Naive B cell (primary cell): ENCODE data around the gene NPRL2. TPM values are rescaled to one million over a fixed set of nuclear protein-coding genes. Genes with fewer than 3 reads are reported as not detected.

Experiments used
- ATAC-seq, 2 donors: fragments of 150-1000 bp; cut with Tn5 transposase; 2 replicates each; pipeline ENCODE4 v1.10.0; 2021; ENCODE audit warnings: low read depth in 2 of 2, mild to moderate bottlenecking in 2 of 2, moderate library complexity in 2 of 2
- DNase-seq: peaks from one replicate; pipeline ENCODE4 v3.0.0; 2022
- H3K27ac Mint-ChIP-seq, 6 donors: one replicate each; pipeline ENCODE4 v1.8.0; 2020 to 2022; ENCODE audit warnings: mild to moderate bottlenecking in 6 of 6, mixed read lengths in 6 of 6, moderate library complexity in 5 of 6, inconsistent platforms in 2 of 6
- H3K27me3 Mint-ChIP-seq, 3 donors: one replicate each; pipeline ENCODE4 v1.8.0; 2021 to 2022; ENCODE audit warnings: mixed read lengths in 3 of 3, mild to moderate bottlenecking in 1 of 3
- H3K36me3 Mint-ChIP-seq, 2 donors: one replicate each; pipeline ENCODE4 v1.8.0; 2020 to 2022; ENCODE audit warnings: mixed read lengths in 2 of 2, inconsistent platforms in 1 of 2, mild to moderate bottlenecking in 1 of 2
- H3K4me1 Mint-ChIP-seq, 3 donors: one replicate each; pipeline ENCODE4 v1.8.0; 2020 to 2022; ENCODE audit warnings: mixed read lengths in 3 of 3, inconsistent platforms in 1 of 3, mild to moderate bottlenecking in 1 of 3, moderate library complexity in 1 of 3
- H3K4me3 Mint-ChIP-seq, 8 donors: one replicate each; pipeline ENCODE4 v1.8.0; 2020 to 2022; ENCODE audit warnings: mild to moderate bottlenecking in 8 of 8, mixed read lengths in 8 of 8, moderate library complexity in 8 of 8, inconsistent platforms in 2 of 8
- H3K9me3 Mint-ChIP-seq, 7 donors: one replicate each; pipeline ENCODE4 v1.8.0; 2020 to 2022; ENCODE audit warnings: mixed read lengths in 7 of 7, mild to moderate bottlenecking in 5 of 7, inconsistent platforms in 2 of 7, moderate library complexity in 1 of 7
- polyA plus RNA-seq, 6 donors: library from polyadenylated mRNA; unstranded; fragments of 300-500 nt; fragmentation: Illumina TruSeq; gene quantifications; one replicate each; pipeline ENCODE4 v1.2.3, GENCODE V29; 2021; ENCODE audit warnings: low read depth in 6 of 6

Gene NPRL2
- 10 to 100 TPM; 17.9 to 31.8 (median 23.7) TPM for polyA plus RNA-seq

GRCh38 chr3:50350527-50351322 is at the start of gene NPRL2, which contains the start of gene CYB561D2:
TSS of gene NPRL2 (minus strand) at chr3:50350775. CDS start at chr3:50350652, 123 bp downstream.
TSS of gene CYB561D2 (plus strand) at chr3:50350862. CDS start at chr3:50351434, 572 bp downstream.
- DNase-seq (peak; percentile 98), ATAC-seq (peak; percentile 87 to 89)
- H3K27ac Mint-ChIP-seq: peak within 1 kb of the TSS; percentile 94 to 99 (median 98)
- H3K9me3 Mint-ChIP-seq: no peaks in the 10 kb centered on the region
- peaks cover 32 to 69% (median 67%) of the 10 kb centered on the region in 3 donors for H3K4me1 Mint-ChIP-seq
- H3K4me3 Mint-ChIP-seq: peak within 1 kb of the TSS; percentile 92 to 98 (median 98)
- no peaks in the 10 kb centered on the region for H3K27me3 Mint-ChIP-seq
- peaks cover 0 to 7% of the 10 kb centered on the region in 2 donors for H3K36me3 Mint-ChIP-seq

GRCh38 chr3:50396502-50396901 is 45.9 kb upstream of the NPRL2 start:
- Mint-ChIP-seq H3K9me3 (no peaks in the 10 kb centered on the region), H3K4me3 (no peak overlapping the region), H3K27me3 (peaks cover 0 to 17% (median 9%) of the 10 kb centered on the region in 3 donors), H3K27ac (peak overlapping the region in 1 of 6 donors; percentile 36), H3K4me1 (peaks cover 0 to 5% (median 2%) of the 10 kb centered on the region in 3 donors), H3K36me3 (no peaks in the 10 kb centered on the region)
- no peak for ATAC-seq
- DNase-seq: no peak

GRCh38 chr3:50395070-50395860 is 44.7 kb upstream of the NPRL2 start:
- Mint-ChIP-seq H3K4me3 (no peak overlapping the region), H3K27ac (no peak overlapping the region), H3K27me3 (peaks cover 0 to 17% (median 9%) of the 10 kb centered on the region in 3 donors), H3K36me3 (no peaks in the 10 kb centered on the region), H3K4me1 (peaks cover 0 to 5% (median 2%) of the 10 kb centered on the region in 3 donors), H3K9me3 (no peaks in the 10 kb centered on the region)
- DNase-seq (no peak), ATAC-seq (no peak)

GRCh38 chr3:50393061-50393460 is 42.5 kb upstream of the NPRL2 start:
- Mint-ChIP-seq H3K4me1 (peaks cover 0 to 5% (median 2%) of the 10 kb centered on the region in 3 donors), H3K36me3 (no peaks in the 10 kb centered on the region), H3K27me3 (peaks cover 0 to 12% (median 9%) of the 10 kb centered on the region in 3 donors), H3K27ac (no peak overlapping the region), H3K9me3 (no peaks in the 10 kb centered on the region), H3K4me3 (no peak overlapping the region)
- ATAC-seq: no peak
- DNase-seq: no peak

GRCh38 chr3:50392101-50392715 is 41.6 kb upstream of the NPRL2 start:
- Mint-ChIP-seq H3K36me3 (no peaks in the 10 kb centered on the region), H3K27ac (no peak overlapping the region), H3K27me3 (peaks cover 0 to 12% (median 9%) of the 10 kb centered on the region in 3 donors), H3K9me3 (no peaks in the 10 kb centered on the region), H3K4me3 (no peak overlapping the region), H3K4me1 (peaks cover 0 to 5% (median 2%) of the 10 kb centered on the region in 3 donors)
- DNase-seq (no peak), ATAC-seq (no peak)

- Mint-ChIP-seq H3K9me3 (no peaks in the 10 kb centered on the region), H3K4me3 (no peak overlapping the region), H3K4me1 (peaks cover 0 to 2% (median 0%) of the 10 kb centered on the region in 3 donors), H3K27ac (peak overlapping the region in 1 of 6 donors; percentile 83), H3K27me3 (peaks cover 0 to 19% (median 2%) of the 10 kb centered on the region in 3 donors), H3K36me3 (no peaks in the 10 kb centered on the region)
- DNase-seq: no peak
- ATAC-seq: no peak
Observed at GRCh38 chr3:50390508-50391224, 40.1 kb upstream of the NPRL2 start.

- H3K27me3 Mint-ChIP-seq: peaks cover 0 to 24% (median 15%) of the 10 kb centered on the region in 3 donors
- no peaks in the 10 kb centered on the region for H3K9me3 Mint-ChIP-seq
- no peak overlapping the region for H3K27ac Mint-ChIP-seq
- ATAC-seq: no peak
- H3K4me3 Mint-ChIP-seq: no peak overlapping the region
- H3K4me1 Mint-ChIP-seq: peaks cover 0 to 2% (median 0%) of the 10 kb centered on the region in 3 donors
- H3K36me3 Mint-ChIP-seq: no peaks in the 10 kb centered on the region
- DNase-seq: no peak
Observed at GRCh38 chr3:50389414-50389767, 38.8 kb upstream of the NPRL2 start.

GRCh38 chr3:50388720-50389413 is 38.3 kb upstream of the NPRL2 start:
- H3K4me1 Mint-ChIP-seq: peaks cover 0 to 2% (median 0%) of the 10 kb centered on the region in 3 donors
- H3K4me3 Mint-ChIP-seq: no peak overlapping the region
- H3K27me3 Mint-ChIP-seq: peaks cover 0 to 24% (median 20%) of the 10 kb centered on the region in 3 donors
- no peaks in the 10 kb centered on the region for H3K9me3 Mint-ChIP-seq
- no peak for ATAC-seq
- no peaks in the 10 kb centered on the region for H3K36me3 Mint-ChIP-seq
- no peak for DNase-seq
- H3K27ac Mint-ChIP-seq: no peak overlapping the region

GRCh38 chr3:50388016-50388719 is 37.6 kb upstream of the NPRL2 start:
- DNase-seq (no peak), ATAC-seq (no peak)
- Mint-ChIP-seq H3K4me3 (no peak overlapping the region), H3K27me3 (peaks cover 0 to 24% (median 23%) of the 10 kb centered on the region in 3 donors), H3K4me1 (peaks cover 0 to 2% (median 0%) of the 10 kb centered on the region in 3 donors), H3K36me3 (no peaks in the 10 kb centered on the region), H3K9me3 (no peaks in the 10 kb centered on the region), H3K27ac (no peak overlapping the region)

GRCh38 chr3:50385754-50386153 is 35.2 kb upstream of the NPRL2 start:
- DNase-seq (no peak), ATAC-seq (no peak)
- Mint-ChIP-seq H3K9me3 (no peaks in the 10 kb centered on the region), H3K27me3 (peaks cover 0 to 23% (median 18%) of the 10 kb centered on the region in 3 donors), H3K27ac (no peak overlapping the region), H3K4me1 (no peaks in the 10 kb centered on the region), H3K4me3 (no peak overlapping the region), H3K36me3 (no peaks in the 10 kb centered on the region)

GRCh38 chr3:50383750-50384149 is 33.2 kb upstream of the NPRL2 start:
- Mint-ChIP-seq H3K27ac (no peak overlapping the region), H3K36me3 (no peaks in the 10 kb centered on the region), H3K27me3 (peaks cover 0 to 39% (median 18%) of the 10 kb centered on the region in 3 donors), H3K4me1 (no peaks in the 10 kb centered on the region), H3K4me3 (no peak overlapping the region), H3K9me3 (no peaks in the 10 kb centered on the region)
- DNase-seq (no peak), ATAC-seq (no peak)

- no peak for DNase-seq
- Mint-ChIP-seq H3K27me3 (peaks cover 0 to 46% (median 25%) of the 10 kb centered on the region in 3 donors), H3K36me3 (no peaks in the 10 kb centered on the region), H3K9me3 (no peaks in the 10 kb centered on the region), H3K27ac (no peak overlapping the region), H3K4me3 (no peak overlapping the region), H3K4me1 (peaks cover 0 to 3% (median 0%) of the 10 kb centered on the region in 3 donors)
- ATAC-seq: no peak
Observed at GRCh38 chr3:50382722-50383121, 32.1 kb upstream of the NPRL2 start.
